GM21515 (cell line): ENCODE measurements around the gene ZFAND2B.
A peak's percentile ranks its signal among the peaks of the same experiment; 100 is the strongest.
"Not testable (repeated sequence)": the region's sequence is repeated elsewhere in the genome, so short reads cannot be mapped to it uniquely, and the experiment has no call there.

Experiments used
- ATAC-seq: cut with Tn5 transposase; IDR thresholded peaks from one replicate; pipeline ENCODE4 v1.9.1; 2021; ENCODE audit not compliant: unreplicated experiment

The ZFAND2B gene

GRCh38 chr2:219250049-219250781 lies 43.6 kb downstream of the ZFAND2B start:
- ATAC-seq = no peak

GRCh38 chr2:219251656-219252055 lies 45.1 kb downstream of the ZFAND2B start:
- no peak for ATAC-seq

- no peak for ATAC-seq
These were observed 45.5 kb downstream of the ZFAND2B start for GRCh38 chr2:219252084-219252483.

- ATAC-seq = peak; percentile 0
These were observed 46.0 kb downstream of the ZFAND2B start for GRCh38 chr2:219252570-219252899.

GRCh38 chr2:219252900-219253752 lies 46.5 kb downstream of the ZFAND2B start, which contains the start of gene TUBA4B:
Gene TUBA4B (plus strand): TSS chr2:219253243. CDS start chr2:219253408, 165 bp downstream.
- peak; percentile 23 for ATAC-seq

- ATAC-seq = peak; percentile 48
These were observed 47.4 kb downstream of the ZFAND2B start, which contains the start of gene TUBA4A for GRCh38 chr2:219253753-219254589. Gene TUBA4A (minus strand): TSS chr2:219253918. CDS start chr2:219253858, 60 bp downstream.

- ATAC-seq = peak; percentile 29
These were observed 48.1 kb downstream of the ZFAND2B start for GRCh38 chr2:219254590-219255201.

- not testable (repeated sequence) for ATAC-seq
These were observed 52.4 kb downstream of the ZFAND2B start for GRCh38 chr2:219258942-219259341.
